SK-N-SH treated with all-trans-retinoic acid at 6 μM for 48 hours (cell line): Measurements from ENCODE around the gene MRPL42.

Source experiments
- ATAC-seq: fragments of 200-7000 bp; cut with Tn5 transposase; 3 replicates; pipeline ENCODE4 v1.9.1; 2020; ENCODE audit warnings: mild to moderate bottlenecking, moderate library complexity
- BACH2 ChIP-seq: fragments of 250-450 bp; sonication (Bioruptor Pico); IDR thresholded peaks from 2 replicates; pipeline ENCODE4 v1.9.0; 2021; ENCODE audit warnings: mild to moderate bottlenecking, borderline replicate concordance
- CSDC2 ChIP-seq: fragments of 250-450 bp; sonication (Bioruptor Pico); IDR thresholded peaks from 2 replicates; pipeline ENCODE4 v1.5.0; 2020; ENCODE audit warnings: mild to moderate bottlenecking, moderate library complexity
- CSRNP3 ChIP-seq: fragments of 250-450 bp; sonication (Bioruptor Pico); IDR thresholded peaks from 2 replicates; pipeline ENCODE4 v1.5.1; 2021; ENCODE audit warnings: mild to moderate bottlenecking, moderate library complexity
- ESRRG ChIP-seq: fragments of 250-450 bp; sonication (Bioruptor Pico); IDR thresholded peaks from 2 replicates; pipeline ENCODE4 v1.6.1; 2021; ENCODE audit warnings: mild to moderate bottlenecking
- GLIS3 ChIP-seq: fragments of 250-450 bp; sonication (Bioruptor Pico); IDR thresholded peaks from 2 replicates; pipeline ENCODE4 v1.5.0; 2020; ENCODE audit warnings: mild to moderate bottlenecking, moderate library complexity
- ISL1 ChIP-seq: fragments of 250-450 bp; sonication (Bioruptor Pico); IDR thresholded peaks from 2 replicates; pipeline ENCODE4 v2.1.2; 2022; ENCODE audit warnings: mild to moderate bottlenecking, moderate library complexity
- PATZ1 ChIP-seq: fragments of 250-450 bp; sonication (Bioruptor Pico); IDR thresholded peaks from 2 replicates; pipeline ENCODE4 v1.8.0; 2020; ENCODE audit warnings: mild to moderate bottlenecking, moderate library complexity, borderline replicate concordance
- POU6F1 ChIP-seq: fragments of 250-450 bp; sonication (Bioruptor Pico); IDR thresholded peaks from 2 replicates; pipeline ENCODE4 v1.8.0; 2021; ENCODE audit warnings: low read depth, mild to moderate bottlenecking, moderate library complexity, borderline replicate concordance
- RARB ChIP-seq: fragments of 250-450 bp; sonication (Bioruptor Pico); IDR thresholded peaks from 2 replicates; pipeline ENCODE4 v1.8.0; 2021; ENCODE audit warnings: mild to moderate bottlenecking, moderate library complexity
- SNAI2 ChIP-seq: fragments of 250-450 bp; sonication (Bioruptor Pico); IDR thresholded peaks from 2 replicates; pipeline ENCODE4 v1.5.0; 2020; ENCODE audit warnings: mild to moderate bottlenecking, moderate library complexity
- TCF4 ChIP-seq: fragments of 250-450 bp; sonication (Bioruptor Pico); IDR thresholded peaks from 2 replicates; pipeline ENCODE4 v1.8.0; 2021; ENCODE audit warnings: mild to moderate bottlenecking, moderate library complexity, borderline replicate concordance
- TOX ChIP-seq: fragments of 250-450 bp; sonication (Bioruptor Pico); IDR thresholded peaks from 2 replicates; pipeline ENCODE4 v1.8.0; 2021; ENCODE audit warnings: mild to moderate bottlenecking, moderate library complexity, borderline replicate concordance
- ZC3H10 ChIP-seq: fragments of 250-450 bp; sonication (Bioruptor Pico); IDR thresholded peaks from 2 replicates; pipeline ENCODE4 v1.5.1; 2021; ENCODE audit warnings: mild to moderate bottlenecking, moderate library complexity
- ZFP3 ChIP-seq: fragments of 250-450 bp; sonication (Bioruptor Pico); IDR thresholded peaks from 2 replicates; pipeline ENCODE4 v1.5.0; 2020; ENCODE audit warnings: mild to moderate bottlenecking, moderate library complexity
- ZFP30 ChIP-seq: fragments of 450-650 bp; formaldehyde crosslinking; IDR thresholded peaks from 2 replicates; pipeline ENCODE4 v1.5.0; 2022; ENCODE audit warnings: mild to moderate bottlenecking, moderate library complexity
- ZNF565 ChIP-seq: fragments of 450-650 bp; formaldehyde crosslinking; conservative IDR thresholded peaks from 2 replicates; pipeline ENCODE4 v1.5.0; 2020; ENCODE audit warnings: low read depth, mild to moderate bottlenecking, moderate library complexity
- ZNF70 ChIP-seq: fragments of 450-650 bp; formaldehyde crosslinking; IDR thresholded peaks from 2 replicates; pipeline ENCODE4 v1.5.0; 2020; ENCODE audit warnings: mild to moderate bottlenecking, moderate library complexity
- ZNF8 ChIP-seq: fragments of 450-650 bp; formaldehyde crosslinking; IDR thresholded peaks from 2 replicates; pipeline ENCODE4 v1.5.0; 2020; ENCODE audit warnings: mild to moderate bottlenecking, moderate library complexity
- TF ChIP-seq, protein P1 (sequence below): fragments of 250-450 bp; sonication (Bioruptor Pico); IDR thresholded peaks from 2 replicates; pipeline ENCODE4 v1.5.1; 2020; ENCODE audit warnings: low read depth, mild to moderate bottlenecking, moderate library complexity
- TF ChIP-seq, protein P2 (sequence below): fragments of 250-450 bp; sonication (Bioruptor Pico); IDR thresholded peaks from 2 replicates; pipeline ENCODE4 v1.5.0; 2020; ENCODE audit warnings: mild to moderate bottlenecking, moderate library complexity

Gene MRPL42

GRCh38 chr12:93466625-93467350, 526 bp upstream of the MRPL42 start:
- no peak for TF ChIP-seq CSDC2 (CRISPR knock-in tag)
- no peak for TF ChIP-seq ZC3H10 (CRISPR knock-in tag)
- no peak for TF ChIP-seq BACH2
- no peak for TF ChIP-seq POU6F1 (CRISPR knock-in tag)
- TF ChIP-seq RARB (CRISPR knock-in tag): no peak
- no peak for TF ChIP-seq SNAI2 (CRISPR knock-in tag)
- TF ChIP-seq, protein P1, sequence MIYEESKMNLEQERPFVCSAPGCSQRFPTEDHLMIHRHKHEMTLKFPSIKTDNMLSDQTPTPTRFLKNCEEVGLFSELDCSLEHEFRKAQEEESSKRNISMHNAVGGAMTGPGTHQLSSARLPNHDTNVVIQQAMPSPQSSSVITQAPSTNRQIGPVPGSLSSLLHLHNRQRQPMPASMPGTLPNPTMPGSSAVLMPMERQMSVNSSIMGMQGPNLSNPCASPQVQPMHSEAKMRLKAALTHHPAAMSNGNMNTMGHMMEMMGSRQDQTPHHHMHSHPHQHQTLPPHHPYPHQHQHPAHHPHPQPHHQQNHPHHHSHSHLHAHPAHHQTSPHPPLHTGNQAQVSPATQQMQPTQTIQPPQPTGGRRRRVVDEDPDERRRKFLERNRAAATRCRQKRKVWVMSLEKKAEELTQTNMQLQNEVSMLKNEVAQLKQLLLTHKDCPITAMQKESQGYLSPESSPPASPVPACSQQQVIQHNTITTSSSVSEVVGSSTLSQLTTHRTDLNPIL (CRISPR knock-in tag): no peak
- TF ChIP-seq ZFP30 (CRISPR knock-in tag): no peak
- TF ChIP-seq, protein P2, sequence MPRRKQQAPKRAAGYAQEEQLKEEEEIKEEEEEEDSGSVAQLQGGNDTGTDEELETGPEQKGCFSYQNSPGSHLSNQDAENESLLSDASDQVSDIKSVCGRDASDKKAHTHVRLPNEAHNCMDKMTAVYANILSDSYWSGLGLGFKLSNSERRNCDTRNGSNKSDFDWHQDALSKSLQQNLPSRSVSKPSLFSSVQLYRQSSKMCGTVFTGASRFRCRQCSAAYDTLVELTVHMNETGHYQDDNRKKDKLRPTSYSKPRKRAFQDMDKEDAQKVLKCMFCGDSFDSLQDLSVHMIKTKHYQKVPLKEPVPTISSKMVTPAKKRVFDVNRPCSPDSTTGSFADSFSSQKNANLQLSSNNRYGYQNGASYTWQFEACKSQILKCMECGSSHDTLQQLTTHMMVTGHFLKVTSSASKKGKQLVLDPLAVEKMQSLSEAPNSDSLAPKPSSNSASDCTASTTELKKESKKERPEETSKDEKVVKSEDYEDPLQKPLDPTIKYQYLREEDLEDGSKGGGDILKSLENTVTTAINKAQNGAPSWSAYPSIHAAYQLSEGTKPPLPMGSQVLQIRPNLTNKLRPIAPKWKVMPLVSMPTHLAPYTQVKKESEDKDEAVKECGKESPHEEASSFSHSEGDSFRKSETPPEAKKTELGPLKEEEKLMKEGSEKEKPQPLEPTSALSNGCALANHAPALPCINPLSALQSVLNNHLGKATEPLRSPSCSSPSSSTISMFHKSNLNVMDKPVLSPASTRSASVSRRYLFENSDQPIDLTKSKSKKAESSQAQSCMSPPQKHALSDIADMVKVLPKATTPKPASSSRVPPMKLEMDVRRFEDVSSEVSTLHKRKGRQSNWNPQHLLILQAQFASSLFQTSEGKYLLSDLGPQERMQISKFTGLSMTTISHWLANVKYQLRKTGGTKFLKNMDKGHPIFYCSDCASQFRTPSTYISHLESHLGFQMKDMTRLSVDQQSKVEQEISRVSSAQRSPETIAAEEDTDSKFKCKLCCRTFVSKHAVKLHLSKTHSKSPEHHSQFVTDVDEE: no peak
- no peak for TF ChIP-seq ESRRG
- no peak for TF ChIP-seq ZFP3
- no peak for TF ChIP-seq TOX (CRISPR knock-in tag)
- TF ChIP-seq ZNF70 (CRISPR knock-in tag): no peak
- ATAC-seq: no peak

DNA sequence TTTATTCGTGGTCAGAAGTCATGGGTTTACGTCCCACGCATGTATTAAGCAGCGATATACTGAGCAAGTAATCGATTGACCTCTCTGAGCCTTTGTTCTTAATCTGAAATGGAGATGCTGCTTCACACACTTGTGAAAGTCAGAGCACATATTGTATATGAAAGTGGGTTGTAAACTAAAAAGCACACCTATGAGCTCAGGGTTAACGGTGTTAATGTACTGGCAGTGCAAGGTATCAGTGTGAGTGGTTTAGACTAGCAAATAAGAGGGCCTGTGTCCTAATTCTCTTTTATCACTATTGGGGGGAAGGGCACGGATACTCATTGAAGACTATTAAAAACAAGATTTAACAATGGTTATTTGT, 676 bp downstream of the MRPL42 start:
- ATAC-seq: peak; percentile 17
- no peak for TF ChIP-seq PATZ1 (CRISPR knock-in tag)
- TF ChIP-seq ZNF8 (CRISPR knock-in tag): no peak
- TF ChIP-seq ZFP30 (CRISPR knock-in tag): no peak
- no peak for TF ChIP-seq POU6F1 (CRISPR knock-in tag)
- no peak for TF ChIP-seq CSDC2 (CRISPR knock-in tag)
- no peak for TF ChIP-seq ISL1 (CRISPR knock-in tag)
- TF ChIP-seq TCF4 (CRISPR knock-in tag): no peak
- TF ChIP-seq, protein P1 (CRISPR knock-in tag): no peak
- TF ChIP-seq TOX (CRISPR knock-in tag): no peak

- TF ChIP-seq, protein P1 (CRISPR knock-in tag): no peak
- TF ChIP-seq GLIS3 (no peak), PATZ1 (CRISPR knock-in tag) (no peak), ISL1 (CRISPR knock-in tag) (no peak), ZNF70 (CRISPR knock-in tag) (no peak), TCF4 (CRISPR knock-in tag) (no peak), CSRNP3 (CRISPR knock-in tag) (no peak), RARB (CRISPR knock-in tag) (no peak), ZNF565 (no peak), TOX (CRISPR knock-in tag) (no peak), ZFP30 (CRISPR knock-in tag) (no peak), ESRRG (no peak), ZNF8 (CRISPR knock-in tag) (no peak)
- no peak for ATAC-seq
Observed at GRCh38 chr12:93469386-93469785, 2.1 kb downstream of the MRPL42 start.
